ENCODE measurements around the gene RBM3.

Gene RBM3

GRCh38 chrX:48601741-48602394 lies 27.6 kb downstream of the RBM3 start:
- TF ChIP-seq, protein P1, sequence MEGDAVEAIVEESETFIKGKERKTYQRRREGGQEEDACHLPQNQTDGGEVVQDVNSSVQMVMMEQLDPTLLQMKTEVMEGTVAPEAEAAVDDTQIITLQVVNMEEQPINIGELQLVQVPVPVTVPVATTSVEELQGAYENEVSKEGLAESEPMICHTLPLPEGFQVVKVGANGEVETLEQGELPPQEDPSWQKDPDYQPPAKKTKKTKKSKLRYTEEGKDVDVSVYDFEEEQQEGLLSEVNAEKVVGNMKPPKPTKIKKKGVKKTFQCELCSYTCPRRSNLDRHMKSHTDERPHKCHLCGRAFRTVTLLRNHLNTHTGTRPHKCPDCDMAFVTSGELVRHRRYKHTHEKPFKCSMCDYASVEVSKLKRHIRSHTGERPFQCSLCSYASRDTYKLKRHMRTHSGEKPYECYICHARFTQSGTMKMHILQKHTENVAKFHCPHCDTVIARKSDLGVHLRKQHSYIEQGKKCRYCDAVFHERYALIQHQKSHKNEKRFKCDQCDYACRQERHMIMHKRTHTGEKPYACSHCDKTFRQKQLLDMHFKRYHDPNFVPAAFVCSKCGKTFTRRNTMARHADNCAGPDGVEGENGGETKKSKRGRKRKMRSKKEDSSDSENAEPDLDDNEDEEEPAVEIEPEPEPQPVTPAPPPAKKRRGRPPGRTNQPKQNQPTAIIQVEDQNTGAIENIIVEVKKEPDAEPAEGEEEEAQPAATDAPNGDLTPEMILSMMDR (conservative IDR thresholded peaks at IDR 0.05; ENCODE audit: low read length) = no peak

GRCh38 chrX:48604701-48605100 lies 30.4 kb downstream of the RBM3 start:
- no peak overlapping the region for H3K4me3 ChIP-seq (ENCODE audit: low read length)
- TF ChIP-seq, protein P1 (conservative IDR thresholded peaks at IDR 0.05; ENCODE audit: low read length) = no peak
- DNase-seq (ENCODE audit: low read depth) = no peak

More at GRCh38 chrX:48601741-48602394, 27.6 kb downstream of the RBM3 start:
- no peak overlapping the region for H3K4me3 ChIP-seq (ENCODE audit: low read length)
- no peak for DNase-seq (ENCODE audit: low read depth)

- DNase-seq (ENCODE audit: low read depth) = no peak
- H3K4me3 ChIP-seq (ENCODE audit: low read length) = no peak overlapping the region
- TF ChIP-seq, protein P1 (conservative IDR thresholded peaks at IDR 0.05; ENCODE audit: low read length) = no peak
These were observed 31.8 kb downstream of the RBM3 start for GRCh38 chrX:48606091-48606490.

DNA sequence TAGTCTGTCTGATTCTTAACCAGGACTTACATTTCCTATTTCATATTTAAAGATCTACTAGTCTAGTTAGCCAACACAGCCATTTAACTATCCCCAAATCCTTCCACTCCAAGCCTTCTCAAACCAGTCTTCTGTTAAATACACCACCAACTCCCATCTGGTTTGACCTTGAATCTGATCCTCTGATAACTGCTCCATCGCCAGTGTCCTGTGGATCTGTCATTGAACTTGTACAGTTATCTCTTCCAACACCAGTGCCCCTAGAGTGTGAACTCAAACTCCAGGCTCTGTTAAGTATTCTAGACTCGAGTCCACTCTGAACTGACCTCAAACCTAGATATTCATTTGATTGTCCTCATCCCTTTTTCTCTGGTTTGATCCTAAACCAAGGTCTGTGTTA lies 37.4 kb downstream of the RBM3 start:
- H3K4me3 ChIP-seq (ENCODE audit: low read length) = no peak overlapping the region
- no peak for DNase-seq (ENCODE audit: low read depth)
- TF ChIP-seq, protein P1 (conservative IDR thresholded peaks at IDR 0.05; ENCODE audit: low read length) = no peak

DNA sequence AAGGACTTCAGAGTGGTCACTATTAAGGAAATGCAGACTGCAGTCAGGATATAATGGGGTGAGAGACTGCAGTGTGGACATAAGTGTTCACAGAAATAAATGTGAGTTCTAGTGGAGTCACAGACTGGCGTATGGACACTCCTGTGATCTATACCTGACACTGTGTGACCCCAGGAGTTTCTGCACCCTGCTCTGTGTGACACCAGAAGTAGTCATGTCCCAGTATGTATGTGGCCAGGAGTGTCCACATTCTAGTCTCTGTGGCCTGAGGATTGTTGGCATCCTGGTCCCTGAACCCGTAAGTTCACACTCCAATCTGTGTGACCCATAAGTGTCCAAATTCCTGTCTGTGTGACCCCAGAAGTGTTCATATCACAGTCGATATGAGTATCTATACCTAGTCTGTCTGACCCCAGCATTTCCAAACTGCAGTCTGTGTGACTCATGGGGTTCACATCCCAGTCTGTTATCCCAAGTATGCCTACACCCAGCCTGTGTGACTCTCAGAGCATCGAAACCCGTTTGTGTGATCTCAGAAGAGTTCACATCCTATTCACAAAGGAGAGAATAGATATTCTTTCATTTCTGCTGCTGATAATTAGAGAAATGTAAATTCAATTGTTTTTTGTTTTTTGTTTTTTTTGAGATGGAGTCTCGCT lies 39.3 kb downstream of the RBM3 start:
- TF ChIP-seq, protein P1 (conservative IDR thresholded peaks at IDR 0.05; ENCODE audit: low read length) = no peak
- peak; percentile 21 for DNase-seq (ENCODE audit: low read depth)
- no peak overlapping the region for H3K4me3 ChIP-seq (ENCODE audit: low read length)

- TF ChIP-seq, protein P1 (conservative IDR thresholded peaks at IDR 0.05; ENCODE audit: low read length) = no peak
- H3K4me3 ChIP-seq (ENCODE audit: low read length) = no peak overlapping the region
- DNase-seq (ENCODE audit: low read depth) = no peak
These were observed 42.3 kb downstream of the RBM3 start for GRCh38 chrX:48616576-48616975.
